C4-2B (cell line): ENCODE measurements around the gene PNMA8A.

Experiments used
- CTCF ChIP-seq: fragments of 450-650 bp; conservative IDR thresholded peaks from 2 replicates; pipeline ENCODE4 v1.5.1; 2017; ENCODE audit warnings: mild to moderate bottlenecking
- ZFX ChIP-seq: fragments of 450-650 bp; IDR thresholded peaks from 2 replicates; pipeline ENCODE4 v1.6.1; 2017

DNA sequence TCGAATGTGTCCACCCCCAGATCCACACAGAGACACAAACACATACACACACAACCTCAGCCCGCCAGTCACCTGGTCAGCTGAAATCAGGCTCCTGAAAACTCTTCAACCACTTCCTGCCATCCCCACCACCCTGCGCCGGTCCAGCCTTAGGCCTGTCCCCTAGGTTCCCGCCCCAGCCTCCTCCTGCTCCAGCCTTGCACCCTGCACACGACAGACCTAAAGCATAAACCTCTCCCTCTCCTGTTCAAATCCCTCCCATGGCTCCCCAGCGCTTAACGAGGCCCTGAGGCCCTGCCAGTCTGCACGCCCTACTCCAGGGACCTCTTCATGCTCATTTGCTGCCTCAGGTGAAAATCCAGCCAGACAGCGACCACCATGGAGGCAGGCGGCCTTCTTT is 17.2 kb upstream of the PNMA8A start:
- TF ChIP-seq CTCF (no peak), ZFX (no peak)
